ENCODE data around the gene CHKB. TPM values are rescaled to one million over a fixed set of nuclear protein-coding genes. Genes with fewer than 3 reads are reported as not detected.

Gene CHKB
- total and polyA plus RNA-seq, 2 of the 8 experiments (the other 6 are each of a cell fraction or from before 2014, with no cell fraction given) = 27.9 to 42.2 TPM

DNA sequence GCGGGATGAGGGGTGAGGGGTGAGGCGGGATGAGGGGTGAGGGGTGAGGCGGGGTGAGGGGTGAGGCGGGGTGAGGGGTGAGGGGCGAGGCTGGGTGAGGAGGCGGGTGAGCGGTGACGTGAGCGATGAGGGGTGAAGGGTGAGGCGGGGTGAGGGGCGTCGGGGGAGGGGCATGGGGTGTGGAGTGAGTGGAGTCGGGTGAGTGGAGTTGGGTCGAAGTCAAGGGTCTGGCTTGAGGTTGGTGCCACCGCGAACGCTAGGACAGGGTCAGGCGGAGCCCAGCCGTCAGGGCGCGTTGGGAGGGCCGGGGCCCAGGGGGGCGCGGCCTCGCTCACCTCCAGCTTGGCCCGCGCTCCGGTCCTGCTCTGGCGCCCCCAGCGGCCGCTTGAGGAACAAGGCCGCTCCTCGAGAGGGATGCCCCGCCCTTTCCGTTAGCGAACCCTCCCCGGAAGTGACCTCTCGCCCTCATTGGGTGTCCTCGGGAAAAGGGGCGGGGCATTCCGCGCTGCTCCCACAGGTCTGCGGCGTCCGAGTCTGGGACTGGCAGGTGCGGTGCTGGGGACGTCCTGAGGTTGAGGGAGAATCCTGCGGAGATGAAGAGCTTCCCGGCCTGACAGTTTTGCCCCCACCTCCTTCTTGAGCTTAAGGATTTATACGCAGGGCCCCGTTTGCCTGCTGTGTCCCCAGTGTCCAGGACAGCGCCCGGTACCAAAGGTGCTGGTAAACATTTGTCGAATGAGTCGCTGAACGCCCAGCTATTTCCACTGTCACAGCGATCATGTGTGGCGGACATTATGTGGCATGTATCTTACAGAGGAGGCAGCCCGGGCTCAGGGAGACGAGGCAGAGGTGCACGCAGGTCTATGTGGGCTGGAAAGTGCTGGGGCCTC, 19.9 kb downstream of the CHKB start, which contains the start of gene SYCE3:
TSS of gene SYCE3 (minus strand) at position 397 of the 890 bp plus-strand sequence. CDS start 6,514 bp downstream, outside the sequence.
- H3K4ac ChIP-seq (replicated peaks; ENCODE audit: insufficient read length, low read depth, low read length) = no peak within 1 kb of the TSS
- peak within 1 kb of the TSS; percentile 33 to 77 (median 71); a peak in 7 of 8 replicates for H3K4me3 ChIP-seq (ENCODE audit: extremely low read depth in 1 of 4, insufficient read depth in 2 of 4, low read depth in 3 of 4, low read length in 4 of 4)
- FAIRE-seq (no peak), DNase-seq (ENCODE audit: low read depth in 1 of 2, low spot score in 2 of 2) (peak; percentile 88 to 100)
- peak within 1 kb of the TSS in 1 of 4 experiments; percentile 8; a peak in 1 of 7 replicates for H3K9ac ChIP-seq (replicated peaks in 1 of 4; ENCODE audit: extremely low read depth in 1 of 4, low read depth in 3 of 4, low read length in 3 of 4)
- H3K9me3 ChIP-seq (ENCODE audit: insufficient read depth in 2 of 2, low read depth in 1 of 2, low read length in 1 of 2) = no peaks in the 10 kb centered on the region
- H3K23ac ChIP-seq (ENCODE audit: insufficient read length) = no peak within 1 kb of the TSS
- no peak within 1 kb of the TSS; the same call in 1 of the 2 replicates for H3K18ac ChIP-seq (ENCODE audit: extremely low read depth, low read length)
- H3K27ac ChIP-seq (ENCODE audit: low read depth, low read length) = no peak within 1 kb of the TSS
- H2BK120ac ChIP-seq (replicated peaks; ENCODE audit: low read depth, low read length) = no peak within 1 kb of the TSS
- no peak within 1 kb of the TSS for H2BK15ac ChIP-seq (ENCODE audit: low read length)
- peaks cover 0 to 3% (median 0%) of the 10 kb centered on the region in 4 experiments; a peak in 2 of 7 replicates for H3K4me1 ChIP-seq (replicated peaks in 1 of 4; ENCODE audit: control insufficient read depth in 3 of 4, insufficient read depth in 4 of 4, low read length in 3 of 4)
- no peaks in the 10 kb centered on the region; a peak in 1 of 8 replicates for H3K36me3 ChIP-seq (ENCODE audit: control insufficient read depth in 2 of 4, insufficient read depth in 4 of 4, low read length in 3 of 4)
- H4K8ac ChIP-seq (ENCODE audit: extremely low read depth, insufficient read depth, low read length) = no peak within 1 kb of the TSS; the same call in 1 of the 2 replicates
- no peak within 1 kb of the TSS for H2BK5ac ChIP-seq (ENCODE audit: low read depth, low read length)
- no peak within 1 kb of the TSS for H4K91ac ChIP-seq (replicated peaks; ENCODE audit: insufficient read length, low read length)
- H2AK5ac ChIP-seq (ENCODE audit: low read depth, low read length) = no peak within 1 kb of the TSS
- no peak within 1 kb of the TSS for H2BK20ac ChIP-seq (ENCODE audit: low read length)
- H3K23me2 ChIP-seq (ENCODE audit: low read depth, low read length) = peaks cover 3% of the 10 kb centered on the region; the same call in 1 of the 2 replicates
- H2AFZ ChIP-seq (ENCODE audit: low read length) = peak within 1 kb of the TSS; percentile 47; the same call in 1 of the 2 replicates
- H3K56ac ChIP-seq (replicated peaks; ENCODE audit: insufficient read length, low read depth, low read length) = no peak within 1 kb of the TSS
- H3K79me2 ChIP-seq (ENCODE audit: control insufficient read depth in 1 of 2, insufficient read depth in 2 of 2, low read length in 2 of 2) = no peaks in the 10 kb centered on the region
- 0 out of 2 replicates have a peak within 1 kb of the TSS, but pooled peaks have one; percentile 19 for H2BK12ac ChIP-seq (ENCODE audit: low read depth, low read length)
- no peaks in the 10 kb centered on the region for H4K20me1 ChIP-seq (replicated peaks in 1 of 2; ENCODE audit: control insufficient read depth in 1 of 2, insufficient read depth in 2 of 2, low read length in 2 of 2)
- no peaks in the 10 kb centered on the region for H3K79me1 ChIP-seq (ENCODE audit: low read depth, low read length)
- H3K27me3 ChIP-seq (replicated peaks in 1 of 4; ENCODE audit: control insufficient read depth in 3 of 4, extremely low read depth in 1 of 4, insufficient read depth in 3 of 4, low read length in 3 of 4) = peaks cover 0 to 5% (median 3%) of the 10 kb centered on the region in 4 experiments; a peak in 5 of 7 replicates
- H3K4me2 ChIP-seq (ENCODE audit: insufficient read depth in 1 of 2, low read depth in 2 of 2, low read length in 2 of 2) = peak within 1 kb of the TSS; percentile 72 to 95
- no peak within 1 kb of the TSS for H3K14ac ChIP-seq (ENCODE audit: insufficient read length)
- WGBS, 2 experiments (ENCODE audit: extremely low coverage in 1 of 2, insufficient coverage in 1 of 2, insufficient read length in 1 of 2, insufficient replicate concordance in 2 of 2, low coverage in 1 of 2, low lambda C conversion rate in 2 of 2, missing lambda C conversion rate in 1 of 2) = 3% methylated on average over 25 of the region's 61 CpGs; no CpG with 5 or more reads in 1 of the 2 experiments
- no peak within 1 kb of the TSS for H4K5ac ChIP-seq (ENCODE audit: insufficient read length, low read depth, low read length)
- ChIA-PET POLR2A (ENCODE audit: partially characterized antibody) (interaction anchor here (1.4 to 5.4 kb wide), 4 partner anchors 10 to 37 kb away, joined by 7 to 37 read pairs (median 12); partner anchors contain the start of genes CHKB, CPT1B and SCO2), CTCF (ENCODE audit: partially characterized antibody) (interaction anchor here (0.6 to 4.8 kb wide), 34 partner anchors 10 to 344 kb away, joined by 3 to 84 read pairs (median 4); partner anchors contain the start of genes CPT1B, KLHDC7B, SCO2 and SHANK3)
- no peak for TF ChIP-seq CTBP2 (IDR thresholded peaks at IDR 0.05; ENCODE audit: borderline replicate concordance, insufficient read depth, insufficient read length, low read length)
- TF ChIP-seq CREB1 (IDR thresholded peaks at IDR 0.05) = 0 out of 2 replicates have a peak, but pooled peaks have one; percentile 40
- no peak for TF ChIP-seq JUND (IDR thresholded peaks at IDR 0.05; ENCODE audit: low read length)
- peak; percentile 88 for TF ChIP-seq SP4 (IDR thresholded peaks at IDR 0.05; ENCODE audit: low read length)
- peak; percentile 54; the same call in 1 of the 2 replicates for TF ChIP-seq SP1 (IDR thresholded peaks at IDR 0.05; ENCODE audit: low read depth, low read length)
- TF ChIP-seq GABPA (IDR thresholded peaks at IDR 0.05; ENCODE audit: borderline replicate concordance, insufficient read depth, low read length) = peak; percentile 69; the same call in 1 of the 2 replicates
- peak; percentile 55 to 69; a peak in 3 of 4 replicates for TF ChIP-seq RAD21 (IDR thresholded peaks at IDR 0.05 in 1 of 2, conservative IDR thresholded peaks at IDR 0.05 in 1 of 2; ENCODE audit: low read depth in 2 of 2, low read length in 2 of 2)
- TF ChIP-seq, protein P1, sequence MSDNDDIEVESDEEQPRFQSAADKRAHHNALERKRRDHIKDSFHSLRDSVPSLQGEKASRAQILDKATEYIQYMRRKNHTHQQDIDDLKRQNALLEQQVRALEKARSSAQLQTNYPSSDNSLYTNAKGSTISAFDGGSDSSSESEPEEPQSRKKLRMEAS (IDR thresholded peaks at IDR 0.05) = peak; percentile 51
- TF ChIP-seq SAP30 (IDR thresholded peaks at IDR 0.05; ENCODE audit: insufficient read depth, insufficient replicate concordance, low read length) = peak; percentile 64
